H1 (cell line): ENCODE results near the gene SPIRE1. TPM values are rescaled to one million over a fixed set of nuclear protein-coding genes. Genes with fewer than 3 reads are reported as not detected.

Source experiments
- CTCF ChIA-PET: fragments of 300-600 bp; sonication (Branson Sonifier 250); formaldehyde crosslinking; loops from one replicate; lab custom pipeline; 2021; ENCODE audit not compliant: partially characterized antibody; lab: Charles Lee
- POLR2A ChIA-PET: fragments of 300-600 bp; sonication (Branson Sonifier 250); formaldehyde crosslinking; loops from one replicate; lab custom pipeline; 2021; ENCODE audit warnings: inconsistent platforms; ENCODE audit not compliant: partially characterized antibody; lab: Charles Lee
- DNase-seq, 2 experiments: peaks; one replicate each; pipeline versions ENCODE4 v3.0.0 to v3.0.0-alpha.2; 2010 to 2022; ENCODE audit warnings: low spot score in 2 of 2, low read depth in 1 of 2, mixed read lengths in 1 of 2
- FAIRE-seq: peaks from 2 replicates; lab custom pipeline; 2011; peaks lifted over from hg19 to GRCh38; lab: Jason Lieb, UNC
- H2AFZ ChIP-seq: 2 replicates; pipeline ENCODE4 v1.8.1; 2012; ENCODE audit warnings: low read length, inconsistent platforms
- H2AK5ac ChIP-seq: 2 replicates; pipeline ENCODE4 v1.6.1; 2013; ENCODE audit warnings: low read depth, low read length
- H2BK120ac ChIP-seq: replicated peaks from 2 replicates; pipeline ENCODE3; 2013; ENCODE audit warnings: low read depth, low read length, inconsistent platforms
- H2BK12ac ChIP-seq: 2 replicates; pipeline ENCODE4 v1.6.1; 2013; ENCODE audit warnings: low read depth, low read length
- H2BK15ac ChIP-seq: 2 replicates; pipeline ENCODE4 v1.6.1; 2013; ENCODE audit warnings: low read length
- H2BK20ac ChIP-seq: 2 replicates; pipeline ENCODE4 v1.6.1; 2013; ENCODE audit warnings: low read length
- H2BK5ac ChIP-seq: 2 replicates; pipeline ENCODE4 v1.6.1; 2013; ENCODE audit warnings: low read depth, low read length
- H3K14ac ChIP-seq: 2 replicates; pipeline ENCODE4 v1.6.1; 2013; ENCODE audit warnings: inconsistent platforms; ENCODE audit not compliant: insufficient read length
- H3K18ac ChIP-seq: 2 replicates; pipeline ENCODE4 v1.6.1; 2013; ENCODE audit warnings: low read length; ENCODE audit errors: extremely low read depth
- H3K23ac ChIP-seq: 2 replicates; pipeline ENCODE4 v1.6.1; 2013; ENCODE audit warnings: inconsistent platforms; ENCODE audit not compliant: insufficient read length
- H3K23me2 ChIP-seq: 2 replicates; pipeline ENCODE4 v1.6.1; 2013; ENCODE audit warnings: low read depth, low read length
- H3K27ac ChIP-seq: 2 replicates; pipeline ENCODE4 v1.6.1; 2011; ENCODE audit warnings: low read depth, low read length, inconsistent platforms
- H3K27me3 ChIP-seq, 4 experiments: replicated peaks in 1 of 4; 1 replicate in 1 of 4; 2 replicates in 3 of 4; pipeline versions ENCODE4 v1.6.1 to v1.8.1; 2011 to 2013; ENCODE audit warnings: low read length in 3 of 4, mild to moderate bottlenecking in 3 of 4, inconsistent platforms in 2 of 4, mixed read lengths in 2 of 4, moderate library complexity in 1 of 4; ENCODE audit not compliant: control insufficient read depth in 3 of 4, insufficient read depth in 3 of 4; ENCODE audit errors: extremely low read depth in 1 of 4
- H3K36me3 ChIP-seq, 4 experiments: 2 replicates each; pipeline versions ENCODE4 v1.6.1 to v1.8.1; 2011 to 2013; ENCODE audit warnings: mild to moderate bottlenecking in 4 of 4, low read length in 3 of 4, moderate library complexity in 2 of 4, control low read depth in 1 of 4, inconsistent platforms in 1 of 4; ENCODE audit not compliant: insufficient read depth in 4 of 4, control insufficient read depth in 2 of 4
- H3K4ac ChIP-seq: replicated peaks from 2 replicates; pipeline ENCODE3; 2013; ENCODE audit warnings: low read length, low read depth, mixed read lengths, inconsistent platforms; ENCODE audit not compliant: insufficient read length
- H3K4me1 ChIP-seq, 4 experiments: replicated peaks in 1 of 4; 1 replicate in 1 of 4; 2 replicates in 3 of 4; pipeline versions ENCODE4 v1.6.1 to v1.8.1; 2011 to 2013; ENCODE audit warnings: low read length in 3 of 4, inconsistent platforms in 2 of 4, mixed read lengths in 1 of 4; ENCODE audit not compliant: insufficient read depth in 4 of 4, control insufficient read depth in 3 of 4
- H3K4me2 ChIP-seq, 2 experiments: 2 replicates each; pipeline versions ENCODE4 v1.6.1 to v1.8.1; 2011 to 2013; ENCODE audit warnings: low read depth in 2 of 2, low read length in 2 of 2, control low read depth in 1 of 2, inconsistent platforms in 1 of 2, mild to moderate bottlenecking in 1 of 2; ENCODE audit not compliant: insufficient read depth in 1 of 2
- H3K4me3 ChIP-seq, 4 experiments: fragments of 200-600, 300-600 bp in 1 of 4; sonication (generic), shearing (Covaris generic), sonication (Bioruptor Twin) in 1 of 4; 2 replicates each; pipeline versions ENCODE4 v1.5.1 to v1.8.1; 2011 to 2016; ENCODE audit warnings: low read length in 4 of 4, low read depth in 3 of 4, control low read depth in 2 of 4, inconsistent platforms in 2 of 4, mild to moderate bottlenecking in 2 of 4, mixed read lengths in 1 of 4, moderate library complexity in 1 of 4; ENCODE audit not compliant: insufficient read depth in 2 of 4; ENCODE audit errors: extremely low read depth in 1 of 4
- H3K56ac ChIP-seq: replicated peaks from 2 replicates; pipeline ENCODE3; 2013; ENCODE audit warnings: low read depth, mild to moderate bottlenecking, mixed read lengths, low read length, inconsistent platforms; ENCODE audit not compliant: insufficient read length
- H3K79me1 ChIP-seq: 2 replicates; pipeline ENCODE4 v1.6.1; 2013; ENCODE audit warnings: low read depth, low read length, control low read depth
- H3K79me2 ChIP-seq, 2 experiments: 2 replicates each; pipeline versions ENCODE4 v1.6.1 to v1.8.1; 2012 to 2013; ENCODE audit warnings: low read length in 2 of 2, mild to moderate bottlenecking in 2 of 2, inconsistent platforms in 1 of 2; ENCODE audit not compliant: insufficient read depth in 2 of 2, control insufficient read depth in 1 of 2
- H3K9ac ChIP-seq, 4 experiments: replicated peaks in 1 of 4; 1 replicate in 1 of 4; 2 replicates in 3 of 4; pipeline versions ENCODE4 v1.6.1 to v1.8.1; 2011 to 2013; ENCODE audit warnings: low read depth in 3 of 4, low read length in 3 of 4, control low read depth in 2 of 4, mild to moderate bottlenecking in 2 of 4, moderate library complexity in 2 of 4, inconsistent platforms in 1 of 4; ENCODE audit errors: extremely low read depth in 1 of 4
- H3K9me3 ChIP-seq, 2 experiments: 2 replicates each; pipeline versions ENCODE4 v1.6.1 to v1.8.1; 2012 to 2013; ENCODE audit warnings: mild to moderate bottlenecking in 2 of 2, moderate library complexity in 2 of 2, control low read depth in 1 of 2, inconsistent platforms in 1 of 2, low read depth in 1 of 2, low read length in 1 of 2, mixed read lengths in 1 of 2; ENCODE audit not compliant: insufficient read depth in 2 of 2
- H4K20me1 ChIP-seq, 2 experiments: replicated peaks in 1 of 2; 2 replicates each; pipeline versions ENCODE3 to v1.8.1; 2011 to 2013; ENCODE audit warnings: inconsistent platforms in 2 of 2, low read length in 2 of 2, mild to moderate bottlenecking in 1 of 2; ENCODE audit not compliant: insufficient read depth in 2 of 2, control insufficient read depth in 1 of 2
- H4K5ac ChIP-seq: 2 replicates; pipeline ENCODE4 v1.6.1; 2013; ENCODE audit warnings: low read length, low read depth, mixed read lengths, inconsistent platforms; ENCODE audit not compliant: insufficient read length
- H4K8ac ChIP-seq: 2 replicates; pipeline ENCODE4 v1.8.0; 2013; ENCODE audit warnings: mild to moderate bottlenecking, moderate library complexity, low read length, inconsistent platforms; ENCODE audit not compliant: insufficient read depth; ENCODE audit errors: extremely low read depth
- H4K91ac ChIP-seq: replicated peaks from 2 replicates; pipeline ENCODE3; 2013; ENCODE audit warnings: low read length, mixed read lengths, inconsistent platforms; ENCODE audit not compliant: insufficient read length
- BACH1 ChIP-seq: IDR thresholded peaks from 2 replicates; pipeline ENCODE4 v1.6.1; 2012; ENCODE audit warnings: low read length, improper control_type of control experiment
- KDM4A ChIP-seq: IDR thresholded peaks from one replicate; pipeline ENCODE4 v1.7.1; 2012; ENCODE audit warnings: low read depth, mild to moderate bottlenecking, moderate library complexity, low read length, inconsistent platforms; ENCODE audit not compliant: severe bottlenecking
- POLR2A ChIP-seq, 2 experiments: IDR thresholded peaks; 1 replicate in 1 of 2; 2 replicates in 1 of 2; pipeline ENCODE4 v1.6.1; 2011; ENCODE audit warnings: low read depth in 2 of 2, low read length in 2 of 2, mild to moderate bottlenecking in 2 of 2; ENCODE audit errors: control extremely low read depth in 1 of 2
- RFX5 ChIP-seq: IDR thresholded peaks from 2 replicates; pipeline ENCODE4 v1.6.1; 2011; ENCODE audit warnings: low read depth, low read length, improper control_type of control experiment, borderline replicate concordance
- RNF2 ChIP-seq: fragments of 200-900, 300-1000 bp; sonication (generic); IDR thresholded peaks from 2 replicates; pipeline ENCODE4 v1.7.1; 2016; ENCODE audit warnings: borderline replicate concordance, low read depth, mild to moderate bottlenecking, antibody characterized with exemption, low read length; ENCODE audit not compliant: poor library complexity, severe bottlenecking; ENCODE audit errors: missing control alignments
- SIN3A ChIP-seq, 2 experiments: IDR thresholded peaks in 1 of 2; conservative IDR thresholded peaks in 1 of 2; 2 replicates each; pipeline ENCODE4 v1.6.1; 2011 to 2012; ENCODE audit warnings: low read length in 2 of 2, improper control_type of control experiment in 1 of 2, low read depth in 1 of 2, mild to moderate bottlenecking in 1 of 2
- YY1 ChIP-seq: IDR thresholded peaks from 2 replicates; pipeline ENCODE4 v1.6.1; 2011; ENCODE audit warnings: low read depth, mild to moderate bottlenecking, low read length
- WGBS, 2 experiments: shearing (Covaris generic) in 1 of 2; methylation state at CpG; one replicate each; pipeline versions ENCODE4 v1.1.6 to v1.1.7; 2013 to 2015; ENCODE audit warnings: low lambda C conversion rate in 2 of 2, mixed read lengths in 2 of 2, inconsistent platforms in 1 of 2, low coverage in 1 of 2, missing lambda C conversion rate in 1 of 2; ENCODE audit not compliant: insufficient replicate concordance in 2 of 2, insufficient coverage in 1 of 2, insufficient read length in 1 of 2; ENCODE audit errors: extremely low coverage in 1 of 2, missing lambda C conversion rate in 1 of 2; 5-methylcytosine and 5-hydroxymethylcytosine counted together
- polyA plus RNA-seq, 7 experiments: library from polyadenylated mRNA; depleted of rRNA in 3 of 7; stranded (reverse) in 5 of 7; unstranded in 2 of 7; fragments of >200 nt in 5 of 7; fragments of 200-250 nt in 2 of 7; gene quantifications; 1 replicate in 5 of 7; 2 replicates in 1 of 7; 4 replicates in 1 of 7; pipeline versions ENCODE4 v1.2.1 to v1.2.3, GENCODE V29; 2011 to 2013; ENCODE audit warnings: missing spikeins in 2 of 7, mixed read lengths in 2 of 7
- total RNA-seq: library from RNA; stranded (reverse); fragmentation: NEBNext Ultra II Directional; extraction: Animal tissue kit (Norgen Biotek cat#: 25700); gene quantifications from 2 replicates; pipeline ENCODE4 v1.2.1, GENCODE V29; 2021

SPIRE1 gene
- total and polyA plus RNA-seq, 2 of the 8 experiments (the other 6 are each of a cell fraction or from before 2014, with no cell fraction given): 6.0 to 21.5 TPM

- no peak overlapping the region for H3K27ac ChIP-seq
- no peak overlapping the region for H4K8ac ChIP-seq
- H3K79me1 ChIP-seq: no peaks in the 10 kb centered on the region; the same call in 1 of the 2 replicates
- no peak overlapping the region for H3K14ac ChIP-seq
- H2AFZ ChIP-seq: no peak overlapping the region
- H2BK120ac ChIP-seq: no peak overlapping the region
- H2BK5ac ChIP-seq: no peak overlapping the region
- H3K23me2 ChIP-seq: no peaks in the 10 kb centered on the region
- no peak overlapping the region for H3K4ac ChIP-seq
- no peak overlapping the region for H4K91ac ChIP-seq
- no peaks in the 10 kb centered on the region for H3K27me3 ChIP-seq
- H2BK15ac ChIP-seq: no peak overlapping the region
- POLR2A ChIA-PET: interaction anchor here (1.0 kb wide), 1 partner anchor 10 kb away, joined by 3 read pairs; no protein-coding TSS in a partner anchor
- H4K5ac ChIP-seq: no peak overlapping the region
- no peak overlapping the region for H3K4me2 ChIP-seq
- H3K79me2 ChIP-seq: no peaks in the 10 kb centered on the region
- H3K9ac ChIP-seq: no peak overlapping the region
- FAIRE-seq: no peak
- H3K36me3 ChIP-seq: no peaks in the 10 kb centered on the region; a peak in 1 of 8 replicates
- no peak overlapping the region for H3K18ac ChIP-seq
- no peak overlapping the region for H3K56ac ChIP-seq
- H2BK12ac ChIP-seq: no peak overlapping the region
- CTCF ChIA-PET: interaction anchor here (0.7 to 2.6 kb wide), 5 partner anchors 23 to 188 kb away, joined by 3 to 9 read pairs (median 3); no protein-coding TSS in a partner anchor
- H2BK20ac ChIP-seq: no peak overlapping the region
- H3K23ac ChIP-seq: no peak overlapping the region
- 91% methylated on average over 2 of the region's 2 CpGs; no CpG with 5 or more reads in 1 of the 2 experiments for WGBS, 2 experiments
- H3K4me3 ChIP-seq: no peak overlapping the region
- no peaks in the 10 kb centered on the region for H3K4me1 ChIP-seq
- H4K20me1 ChIP-seq: no peaks in the 10 kb centered on the region
- H2AK5ac ChIP-seq: no peak overlapping the region
- DNase-seq: no peak
- H3K9me3 ChIP-seq: peaks cover 4 to 8% of the 10 kb centered on the region in 2 experiments
- no peak for TF ChIP-seq KDM4A
- TF ChIP-seq BACH1: no peak
- TF ChIP-seq RFX5: no peak
- no peak for TF ChIP-seq YY1
- no peak for TF ChIP-seq SIN3A (conservative IDR thresholded peaks at IDR 0.05 in 1 of 2, IDR thresholded peaks at IDR 0.05 in 1 of 2; ENCODE audit: low read depth in 1 of 2, low read length in 2 of 2)
- no peak for TF ChIP-seq POLR2A (IDR thresholded peaks at IDR 0.05; ENCODE audit: control extremely low read depth in 1 of 2, low read depth in 2 of 2, low read length in 2 of 2)
- TF ChIP-seq RNF2: no peak
These were observed 142.4 kb downstream of the SPIRE1 start for GRCh38 chr18:12515550-12515949.
